H9 (cell line): ENCODE data around the gene PRADC1. TPM values are rescaled to one million over a fixed set of nuclear protein-coding genes. Genes with fewer than 3 reads are reported as not detected.

Source experiments
- DNase-seq: peaks from one replicate; pipeline ENCODE4 v3.0.0-alpha.2; 2017
- H2AFZ ChIP-seq: one replicate; pipeline ENCODE4 v1.6.1; 2013; ENCODE audit warnings: mild to moderate bottlenecking, low read length, control low read depth, moderate library complexity
- H2AK5ac ChIP-seq: 2 replicates; pipeline ENCODE4 v1.6.1; 2013; ENCODE audit warnings: low read length, control low read depth, mixed read lengths; ENCODE audit not compliant: insufficient read length
- H2BK120ac ChIP-seq: one replicate; pipeline ENCODE4 v1.6.1; 2013; ENCODE audit warnings: low read depth, mild to moderate bottlenecking, low read length, control low read depth, inconsistent platforms; ENCODE audit not compliant: poor library complexity, severe bottlenecking
- H2BK12ac ChIP-seq: 2 replicates; pipeline ENCODE4 v1.6.1; 2013; ENCODE audit warnings: low read length, control low read depth, mixed read lengths, low read depth; ENCODE audit not compliant: insufficient read length
- H2BK15ac ChIP-seq: 2 replicates; pipeline ENCODE4 v1.6.1; 2013; ENCODE audit warnings: low read depth, low read length, control low read depth
- H2BK20ac ChIP-seq: one replicate; pipeline ENCODE4 v1.6.1; 2013; ENCODE audit warnings: low read depth, mild to moderate bottlenecking, low read length, control low read depth, inconsistent platforms; ENCODE audit not compliant: poor library complexity, severe bottlenecking
- H2BK5ac ChIP-seq: 2 replicates; pipeline ENCODE4 v1.6.1; 2013; ENCODE audit warnings: low read length, control low read depth, mixed read lengths; ENCODE audit not compliant: insufficient read length
- H3K14ac ChIP-seq: 2 replicates; pipeline ENCODE4 v1.6.1; 2013; ENCODE audit warnings: low read length, control low read depth; ENCODE audit not compliant: insufficient read depth
- H3K18ac ChIP-seq: 2 replicates; pipeline ENCODE4 v1.6.1; 2013; ENCODE audit warnings: low read depth, mild to moderate bottlenecking, mixed read lengths, low read length, control low read depth; ENCODE audit not compliant: insufficient read length
- H3K23ac ChIP-seq: 2 replicates; pipeline ENCODE4 v1.6.1; 2013; ENCODE audit warnings: low read length, control low read depth, mixed read lengths, low read depth; ENCODE audit not compliant: insufficient read length
- H3K23me2 ChIP-seq: 2 replicates; pipeline ENCODE4 v1.6.1; 2013; ENCODE audit warnings: low read depth, mild to moderate bottlenecking, mixed read lengths, low read length, control low read depth; ENCODE audit not compliant: insufficient read length, poor library complexity, severe bottlenecking
- H3K27ac ChIP-seq: 2 replicates; pipeline ENCODE4 v1.5.1; 2013; ENCODE audit warnings: low read length, control low read depth, mixed read lengths, low read depth; ENCODE audit not compliant: insufficient read length
- H3K27me3 ChIP-seq: 2 replicates; pipeline ENCODE4 v1.6.1; 2013; ENCODE audit warnings: low read length, control low read depth, inconsistent platforms; ENCODE audit not compliant: insufficient read depth
- H3K4ac ChIP-seq: 2 replicates; pipeline ENCODE4 v1.6.1; 2013; ENCODE audit warnings: low read depth, mild to moderate bottlenecking, control low read depth, inconsistent platforms, low read length, moderate library complexity
- H3K4me1 ChIP-seq: 2 replicates; pipeline ENCODE4 v1.6.1; 2013; ENCODE audit warnings: low read length, control low read depth, inconsistent platforms; ENCODE audit not compliant: insufficient read depth
- H3K4me2 ChIP-seq: 2 replicates; pipeline ENCODE4 v1.6.1; 2013; ENCODE audit warnings: low read length, control low read depth, mixed read lengths; ENCODE audit not compliant: insufficient read length, insufficient read depth
- H3K56ac ChIP-seq: 2 replicates; pipeline ENCODE4 v1.6.1; 2013; ENCODE audit warnings: low read depth, mild to moderate bottlenecking, mixed read lengths, low read length, control low read depth; ENCODE audit not compliant: insufficient read length
- H3K79me1 ChIP-seq: 2 replicates; pipeline ENCODE4 v1.6.1; 2013; ENCODE audit warnings: low read depth, mild to moderate bottlenecking, moderate library complexity, low read length, control low read depth, inconsistent platforms; ENCODE audit not compliant: insufficient read depth, poor library complexity, severe bottlenecking
- H3K79me2 ChIP-seq: 2 replicates; pipeline ENCODE4 v1.6.1; 2013; ENCODE audit warnings: low read length, control low read depth, inconsistent platforms; ENCODE audit not compliant: insufficient read depth
- H3K9ac ChIP-seq: 2 replicates; pipeline ENCODE4 v1.6.1; 2013; ENCODE audit warnings: low read length, control low read depth, mixed read lengths; ENCODE audit not compliant: insufficient read length; ENCODE audit errors: extremely low read depth
- H3K9me3 ChIP-seq: one replicate; pipeline ENCODE4 v1.6.1; 2013; ENCODE audit warnings: low read depth, low read length, inconsistent platforms; ENCODE audit not compliant: control insufficient read depth
- H3T11ph ChIP-seq: one replicate; pipeline ENCODE4 v1.6.1; 2013; ENCODE audit warnings: mild to moderate bottlenecking, low read length, control low read depth, inconsistent platforms
- H4K20me1 ChIP-seq: one replicate; pipeline ENCODE4 v1.6.1; 2013; ENCODE audit not compliant: control insufficient read depth, insufficient read length, insufficient read depth
- H4K5ac ChIP-seq: 2 replicates; pipeline ENCODE4 v1.6.1; 2013; ENCODE audit warnings: low read depth, mild to moderate bottlenecking, mixed read lengths, low read length, control low read depth; ENCODE audit not compliant: insufficient read length
- H4K8ac ChIP-seq: replicated peaks from 2 replicates; pipeline ENCODE4 v1.6.1; 2013; ENCODE audit warnings: low read length, control low read depth, mixed read lengths, low read depth; ENCODE audit not compliant: insufficient read length
- H4K91ac ChIP-seq: 2 replicates; pipeline ENCODE4 v1.6.1; 2013; ENCODE audit warnings: low read depth, mild to moderate bottlenecking, moderate library complexity, mixed read lengths, low read length, control low read depth; ENCODE audit not compliant: insufficient read length
- H3K27ac Mint-ChIP-seq, 3 experiments: 2 replicates in 2 of 3; 3 replicates in 1 of 3; pipeline ENCODE4 v1.8.0; 2020 to 2021; ENCODE audit warnings: mixed read lengths in 3 of 3, mild to moderate bottlenecking in 1 of 3, moderate library complexity in 1 of 3
- H3K27me3 Mint-ChIP-seq: 2 replicates; pipeline ENCODE4 v1.8.0; 2021; ENCODE audit warnings: low read depth, mild to moderate bottlenecking, moderate library complexity, mixed read lengths
- H3K36me3 Mint-ChIP-seq, 3 experiments: 2 replicates in 2 of 3; 3 replicates in 1 of 3; pipeline ENCODE4 v1.8.0; 2020 to 2021; ENCODE audit warnings: low read depth in 3 of 3, mixed read lengths in 3 of 3; ENCODE audit not compliant: insufficient read depth in 1 of 3
- H3K4me1 Mint-ChIP-seq, 2 experiments: 2 replicates each; pipeline ENCODE4 v1.8.0; 2020; ENCODE audit warnings: mixed read lengths in 2 of 2
- H3K4me3 Mint-ChIP-seq, 2 experiments: 2 replicates in 1 of 2; 3 replicates in 1 of 2; pipeline ENCODE4 v1.8.0; 2020 to 2021; ENCODE audit warnings: mild to moderate bottlenecking in 2 of 2, mixed read lengths in 2 of 2, moderate library complexity in 1 of 2
- H3K9me3 Mint-ChIP-seq, 2 experiments: 2 replicates in 1 of 2; 3 replicates in 1 of 2; pipeline ENCODE4 v1.8.0; 2020; ENCODE audit warnings: mild to moderate bottlenecking in 2 of 2, mixed read lengths in 2 of 2, moderate library complexity in 1 of 2
- CTCF ChIP-seq: fragments of 200-600 bp; sonication (generic); conservative IDR thresholded peaks from 3 replicates; pipeline ENCODE4 v1.8.0; 2021; ENCODE audit warnings: antibody characterized with exemption, mild to moderate bottlenecking
- WGBS: extraction: QIAGEN DNeasy Blood & Tissue Kit; methylation state at CpG from one replicate; pipeline ENCODE4 v1.1.7; 2013; ENCODE audit warnings: missing lambda C conversion rate, low lambda C conversion rate, mixed read lengths; ENCODE audit not compliant: insufficient read length; ENCODE audit errors: extremely low coverage; 5-methylcytosine and 5-hydroxymethylcytosine counted together
- total RNA-seq: library from RNA; stranded (reverse); gene quantifications from 2 replicates; pipeline ENCODE4 v1.2.1, GENCODE V29; 2021

PRADC1 gene
- total RNA-seq, 1 experiment from 2014 or later, result 9.6 TPM

- no peak for DNase-seq
These were observed 11.5 kb upstream of the PRADC1 start for GRCh38 chr2:73244580-73244979.

More at GRCh38 chr2:73244580-73244979, 11.5 kb upstream of the PRADC1 start:
- no peak overlapping the region for H3K14ac ChIP-seq
- no peaks in the 10 kb centered on the region for H3K9me3 ChIP-seq
- H3K4ac ChIP-seq, result no peak overlapping the region
- H2BK15ac ChIP-seq, result no peak overlapping the region
- H3K4me1 ChIP-seq, result no peaks in the 10 kb centered on the region
- TF ChIP-seq CTCF, result no peak
- H2BK5ac ChIP-seq, result no peak overlapping the region
- H3K23me2 ChIP-seq, result no peaks in the 10 kb centered on the region
- no peak overlapping the region for H3K18ac ChIP-seq
- no peak overlapping the region for H2AK5ac ChIP-seq
- no peak overlapping the region for H3T11ph ChIP-seq
- H2BK120ac ChIP-seq, result no peak overlapping the region
- Mint-ChIP-seq H3K4me3 (no peak overlapping the region), H3K36me3 (peaks cover 45 to 92% (median 90%) of the 10 kb centered on the region in 3 experiments), H3K27me3 (no peaks in the 10 kb centered on the region), H3K9me3 (no peaks in the 10 kb centered on the region), H3K27ac (peak overlapping the region in 1 of 3 experiments; percentile 92; a peak in 2 of 7 replicates), H3K4me1 (no peaks in the 10 kb centered on the region)
- WGBS, result no CpG with 5 or more reads among the region's 3 CpGs
- H3K56ac ChIP-seq, result no peak overlapping the region
- H4K20me1 ChIP-seq, result no peaks in the 10 kb centered on the region
- H3K79me1 ChIP-seq, result no peaks in the 10 kb centered on the region
- no peak overlapping the region for H3K23ac ChIP-seq
- no peak overlapping the region for H2BK12ac ChIP-seq
- no peak overlapping the region for H4K8ac ChIP-seq
- no peaks in the 10 kb centered on the region for H3K27me3 ChIP-seq
- H2AFZ ChIP-seq, result no peak overlapping the region
- no peak overlapping the region for H4K5ac ChIP-seq
- H4K91ac ChIP-seq, result no peak overlapping the region
- no peak overlapping the region for H3K9ac ChIP-seq
- H3K27ac ChIP-seq, result no peak overlapping the region
- H3K79me2 ChIP-seq, result no peaks in the 10 kb centered on the region; the same call in 1 of the 2 replicates
- H2BK20ac ChIP-seq, result no peak overlapping the region
- H3K4me2 ChIP-seq, result no peak overlapping the region
